ENCODE data around the gene CENPP. TPM values are rescaled to one million over a fixed set of nuclear protein-coding genes. Genes with fewer than 3 reads are reported as not detected.

Gene CENPP
- polyA plus RNA-seq, 2 of the 4 experiments (the other 2 are of a cell fraction), result 7.2 to 13.4 TPM

DNA sequence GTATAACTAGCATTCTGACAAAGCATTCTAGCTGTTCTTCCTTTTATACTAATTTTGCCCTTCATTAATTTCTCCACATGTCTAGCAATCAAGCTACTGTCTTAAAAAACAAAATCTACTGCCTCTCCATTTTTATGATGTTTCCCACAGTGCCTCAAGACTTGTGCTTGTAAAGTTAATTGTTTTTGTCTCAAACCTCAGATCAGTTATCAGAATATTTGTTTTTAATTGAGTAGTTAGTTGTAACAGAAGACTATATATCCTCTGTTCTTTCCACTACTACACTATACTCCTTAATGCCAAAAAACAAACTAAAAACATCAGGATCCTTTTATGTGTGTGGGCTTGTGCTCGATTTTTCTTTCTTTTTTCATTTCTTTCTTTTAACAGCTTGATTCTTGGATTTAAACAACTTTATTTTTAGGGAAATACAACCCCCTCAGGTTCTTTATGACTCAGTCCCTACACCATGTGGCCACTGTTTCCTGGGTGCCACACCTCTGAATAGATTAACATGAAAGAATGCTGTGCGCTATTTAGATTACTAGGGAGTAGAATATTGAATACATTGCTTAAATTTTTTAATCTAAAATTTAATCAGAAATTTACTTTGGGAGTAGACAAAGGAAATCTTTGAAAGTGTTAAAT, 155.4 kb downstream of the CENPP start:
- Histone ChIP-seq H3K4me3 (no peak overlapping the region), H3K27ac (no peak overlapping the region), H3K4me1 (peaks cover 6% of the 10 kb centered on the region; the same call in 2 of the 3 replicates), H3K4me2 (no peak overlapping the region), H3K9me3 (no peaks in the 10 kb centered on the region)
- ChIA-PET POLR2A (no interaction called here), CTCF (no interaction called here)
- no peak for FAIRE-seq
- DNase-seq (ENCODE audit: low read depth in 1 of 2, low spot score in 1 of 2), result no peak
- ATAC-seq, result no peak
- 53% methylated on average over 2 of the region's 2 CpGs for WGBS (ENCODE audit: missing lambda C conversion rate)
- TF ChIP-seq, protein P1, sequence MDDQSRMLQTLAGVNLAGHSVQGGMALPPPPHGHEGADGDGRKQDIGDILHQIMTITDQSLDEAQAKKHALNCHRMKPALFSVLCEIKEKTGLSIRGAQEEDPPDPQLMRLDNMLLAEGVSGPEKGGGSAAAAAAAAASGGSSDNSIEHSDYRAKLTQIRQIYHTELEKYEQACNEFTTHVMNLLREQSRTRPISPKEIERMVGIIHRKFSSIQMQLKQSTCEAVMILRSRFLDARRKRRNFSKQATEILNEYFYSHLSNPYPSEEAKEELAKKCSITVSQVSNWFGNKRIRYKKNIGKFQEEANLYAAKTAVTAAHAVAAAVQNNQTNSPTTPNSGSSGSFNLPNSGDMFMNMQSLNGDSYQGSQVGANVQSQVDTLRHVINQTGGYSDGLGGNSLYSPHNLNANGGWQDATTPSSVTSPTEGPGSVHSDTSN (IDR thresholded peaks at IDR 0.05), result no peak
- TF ChIP-seq EHF (CRISPR knock-in tag; IDR thresholded peaks at IDR 0.05) (no peak), CEBPB (IDR thresholded peaks at IDR 0.05) (no peak), NPAS2 (CRISPR knock-in tag; IDR thresholded peaks at IDR 0.05; ENCODE audit: borderline replicate concordance) (no peak), CBX8 (IDR thresholded peaks at IDR 0.05) (no peak), E2F6 (IDR thresholded peaks at IDR 0.05; ENCODE audit: borderline replicate concordance, low read depth) (no peak), GATA3 (IDR thresholded peaks at IDR 0.05; ENCODE audit: borderline replicate concordance) (no peak), KDM5A (IDR thresholded peaks at IDR 0.05) (no peak), HOXB5 (CRISPR knock-in tag; IDR thresholded peaks at IDR 0.05) (no peak), POLR2A (IDR thresholded peaks at IDR 0.05; ENCODE audit: low read length) (no peak)
- TF ChIP-seq, protein P2, sequence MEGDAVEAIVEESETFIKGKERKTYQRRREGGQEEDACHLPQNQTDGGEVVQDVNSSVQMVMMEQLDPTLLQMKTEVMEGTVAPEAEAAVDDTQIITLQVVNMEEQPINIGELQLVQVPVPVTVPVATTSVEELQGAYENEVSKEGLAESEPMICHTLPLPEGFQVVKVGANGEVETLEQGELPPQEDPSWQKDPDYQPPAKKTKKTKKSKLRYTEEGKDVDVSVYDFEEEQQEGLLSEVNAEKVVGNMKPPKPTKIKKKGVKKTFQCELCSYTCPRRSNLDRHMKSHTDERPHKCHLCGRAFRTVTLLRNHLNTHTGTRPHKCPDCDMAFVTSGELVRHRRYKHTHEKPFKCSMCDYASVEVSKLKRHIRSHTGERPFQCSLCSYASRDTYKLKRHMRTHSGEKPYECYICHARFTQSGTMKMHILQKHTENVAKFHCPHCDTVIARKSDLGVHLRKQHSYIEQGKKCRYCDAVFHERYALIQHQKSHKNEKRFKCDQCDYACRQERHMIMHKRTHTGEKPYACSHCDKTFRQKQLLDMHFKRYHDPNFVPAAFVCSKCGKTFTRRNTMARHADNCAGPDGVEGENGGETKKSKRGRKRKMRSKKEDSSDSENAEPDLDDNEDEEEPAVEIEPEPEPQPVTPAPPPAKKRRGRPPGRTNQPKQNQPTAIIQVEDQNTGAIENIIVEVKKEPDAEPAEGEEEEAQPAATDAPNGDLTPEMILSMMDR (IDR thresholded peaks at IDR 0.05), result no peak
- TF ChIP-seq, protein P3, sequence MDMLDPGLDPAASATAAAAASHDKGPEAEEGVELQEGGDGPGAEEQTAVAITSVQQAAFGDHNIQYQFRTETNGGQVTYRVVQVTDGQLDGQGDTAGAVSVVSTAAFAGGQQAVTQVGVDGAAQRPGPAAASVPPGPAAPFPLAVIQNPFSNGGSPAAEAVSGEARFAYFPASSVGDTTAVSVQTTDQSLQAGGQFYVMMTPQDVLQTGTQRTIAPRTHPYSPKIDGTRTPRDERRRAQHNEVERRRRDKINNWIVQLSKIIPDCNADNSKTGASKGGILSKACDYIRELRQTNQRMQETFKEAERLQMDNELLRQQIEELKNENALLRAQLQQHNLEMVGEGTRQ (IDR thresholded peaks at IDR 0.05), result no peak

- H3K4me3 ChIP-seq, result no peak within 1 kb of the TSS
- ChIA-PET POLR2A (no interaction called here), CTCF (interaction anchor here (1.2 to 1.3 kb wide), 2 partner anchors 9 to 20 kb away, joined by 3 read pairs; no protein-coding TSS in a partner anchor)
- H3K27ac ChIP-seq, result no peak within 1 kb of the TSS
- 93% methylated on average over 3 of the region's 3 CpGs for WGBS (ENCODE audit: missing lambda C conversion rate)
- ATAC-seq, result no peak
- no peak for DNase-seq (ENCODE audit: low read depth in 1 of 2, low spot score in 1 of 2)
- TF ChIP-seq, protein P1 (IDR thresholded peaks at IDR 0.05), result no peak
- TF ChIP-seq GATA3 (IDR thresholded peaks at IDR 0.05; ENCODE audit: borderline replicate concordance) (no peak), RARB (CRISPR knock-in tag; IDR thresholded peaks at IDR 0.05) (no peak), HOXB13 (CRISPR knock-in tag; IDR thresholded peaks at IDR 0.05; ENCODE audit: low read depth) (no peak)
- H3K4me2 ChIP-seq, result no peak within 1 kb of the TSS
- FAIRE-seq, result no peak
- no peaks in the 10 kb centered on the region for H3K9me3 ChIP-seq
- peaks cover 6% of the 10 kb centered on the region; the same call in 2 of the 3 replicates for H3K4me1 ChIP-seq
These were observed 156.6 kb downstream of the CENPP start, which contains the start of gene ASPN for GRCh38 chr9:92482329-92482728. Gene ASPN (minus strand): TSS chr9:92482506.

DNA sequence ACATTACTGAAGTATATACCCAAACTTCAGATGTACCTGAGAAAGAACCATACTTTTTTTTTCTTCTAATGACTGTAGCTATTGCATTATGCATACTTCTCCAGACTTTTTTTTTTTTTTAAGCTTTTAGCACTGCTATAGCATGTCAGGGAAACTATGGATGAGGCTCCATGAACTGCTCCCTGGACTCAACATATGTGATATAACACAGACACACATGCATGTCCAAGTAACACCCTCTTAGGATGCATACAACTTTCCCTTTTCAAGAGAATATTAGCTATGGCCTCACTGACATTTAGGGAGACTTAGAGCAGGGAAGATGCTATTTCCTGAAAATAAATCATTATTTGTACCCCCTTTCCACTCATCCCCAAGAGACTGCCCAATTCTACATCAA, 157.1 kb downstream of the CENPP start:
- ChIA-PET CTCF (interaction anchor here (1.2 to 1.3 kb wide), 2 partner anchors 9 to 19 kb away, joined by 3 read pairs; no protein-coding TSS in a partner anchor), POLR2A (no interaction called here)
- Histone ChIP-seq H3K27ac (no peak overlapping the region), H3K4me2 (no peak overlapping the region), H3K9me3 (no peaks in the 10 kb centered on the region), H3K4me1 (peaks cover 6% of the 10 kb centered on the region; the same call in 2 of the 3 replicates), H3K4me3 (no peak overlapping the region)
- DNase-seq (ENCODE audit: low read depth in 1 of 2, low spot score in 1 of 2), result no peak
- TF ChIP-seq, protein P4, sequence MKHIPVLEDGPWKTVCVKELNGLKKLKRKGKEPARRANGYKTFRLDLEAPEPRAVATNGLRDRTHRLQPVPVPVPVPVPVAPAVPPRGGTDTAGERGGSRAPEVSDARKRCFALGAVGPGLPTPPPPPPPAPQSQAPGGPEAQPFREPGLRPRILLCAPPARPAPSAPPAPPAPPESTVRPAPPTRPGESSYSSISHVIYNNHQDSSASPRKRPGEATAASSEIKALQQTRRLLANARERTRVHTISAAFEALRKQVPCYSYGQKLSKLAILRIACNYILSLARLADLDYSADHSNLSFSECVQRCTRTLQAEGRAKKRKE (CRISPR knock-in tag; IDR thresholded peaks at IDR 0.05; ENCODE audit: low read depth), result no peak
- no peak for TF ChIP-seq HOXB5 (CRISPR knock-in tag; IDR thresholded peaks at IDR 0.05)
- TF ChIP-seq, protein P1 (IDR thresholded peaks at IDR 0.05), result no peak
- no peak for FAIRE-seq
- no peak for ATAC-seq

Data from A549 (cell line).